OCI-LY1 (cell line): ENCODE data around the gene TMEM244.

ENCODE experiments used
- H2AFZ ChIP-seq: fragments of 200-600 bp; sonication (generic), shearing (Covaris generic); 2 replicates; pipeline ENCODE4 v1.6.0; 2014; ENCODE audit warnings: antibody characterized with exemption, mild to moderate bottlenecking, low read length
- H3F3A ChIP-seq: fragments of 200-600 bp; sonication (generic), shearing (Covaris generic); 2 replicates; pipeline ENCODE4 v1.6.0; 2014; ENCODE audit warnings: mild to moderate bottlenecking, antibody characterized with exemption, low read length, moderate library complexity; ENCODE audit not compliant: insufficient read depth
- H3K27ac ChIP-seq: fragments of 200-600 bp; sonication (generic); 2 replicates; pipeline ENCODE4 v1.5.1; 2014; ENCODE audit warnings: low read length, mixed run types, mild to moderate bottlenecking, low read depth; ENCODE audit not compliant: poor library complexity, severe bottlenecking
- H3K27me3 ChIP-seq: fragments of 200-600 bp; sonication (generic); 2 replicates; pipeline ENCODE4 v1.6.0; 2014; ENCODE audit warnings: antibody characterized with exemption, mild to moderate bottlenecking, low read length, moderate library complexity; ENCODE audit not compliant: insufficient read depth
- H3K36me3 ChIP-seq: fragments of 200-600 bp; sonication (generic); 2 replicates; pipeline ENCODE4 v1.6.1; 2014; ENCODE audit warnings: mild to moderate bottlenecking, antibody characterized with exemption, low read length, moderate library complexity, mixed read lengths; ENCODE audit not compliant: insufficient read depth
- H3K4me1 ChIP-seq: fragments of 200-600 bp; sonication (generic); 2 replicates; pipeline ENCODE4 v1.5.1; 2014; ENCODE audit warnings: mild to moderate bottlenecking, low read length, moderate library complexity; ENCODE audit not compliant: insufficient read depth, severe bottlenecking
- H3K4me2 ChIP-seq: fragments of 200-600 bp; sonication (generic), shearing (Covaris generic); 2 replicates; pipeline ENCODE4 v1.6.1; 2014; ENCODE audit warnings: low read length
- H3K4me3 ChIP-seq: fragments of 200-600 bp; sonication (generic); 2 replicates; pipeline ENCODE4 v1.5.1; 2014; ENCODE audit warnings: low read length, low read depth, mild to moderate bottlenecking, mixed read lengths; ENCODE audit not compliant: poor library complexity, severe bottlenecking
- H3K79me2 ChIP-seq: fragments of 200-600 bp; shearing (Covaris generic); 2 replicates; pipeline ENCODE4 v1.6.1; 2016; ENCODE audit warnings: mixed run types, low read length, mixed read lengths; ENCODE audit not compliant: insufficient read depth
- H3K9ac ChIP-seq: fragments of 200-600 bp; sonication (generic), shearing (Covaris generic); 2 replicates; pipeline ENCODE4 v1.6.1; 2014; ENCODE audit warnings: mild to moderate bottlenecking, low read length, mixed read lengths
- H3K9me2 ChIP-seq: fragments of 200-600 bp; sonication (generic), shearing (Covaris generic); 2 replicates; pipeline ENCODE4 v1.6.1; 2014; ENCODE audit warnings: low read depth, mild to moderate bottlenecking, low read length, mixed read lengths
- H3K9me3 ChIP-seq: fragments of 200-600 bp; shearing (Covaris generic); 2 replicates; pipeline ENCODE4 v1.6.1; 2014; ENCODE audit warnings: low read length, mixed read lengths
- H4K20me1 ChIP-seq: fragments of 200-600 bp; sonication (generic), shearing (Covaris generic); 2 replicates; pipeline ENCODE4 v1.6.0; 2016; ENCODE audit warnings: mild to moderate bottlenecking, low read length; ENCODE audit not compliant: insufficient read depth
- CTCF ChIP-seq: fragments of 200-600 bp; sonication (generic), shearing (Covaris generic); IDR thresholded peaks from 2 replicates; pipeline ENCODE4 v1.5.1; 2017; ENCODE audit warnings: mild to moderate bottlenecking, antibody characterized with exemption, low read length, moderate library complexity, mixed read lengths
- EZH2 ChIP-seq: fragments of 200-600 bp; sonication (generic), shearing (Covaris generic); IDR thresholded peaks from 2 replicates; pipeline ENCODE4 v1.8.0; 2017; ENCODE audit warnings: borderline replicate concordance, mixed run types, mild to moderate bottlenecking, antibody characterized with exemption, low read length, moderate library complexity, mixed read lengths

The TMEM244 gene

GRCh38 chr6:129785047-129785755 is 75.9 kb downstream of the TMEM244 start:
- Histone ChIP-seq H3K4me3 (no peak overlapping the region), H3K27me3 (no peaks in the 10 kb centered on the region), H3K4me2 (no peak overlapping the region), H3K4me1 (no peaks in the 10 kb centered on the region), H3K36me3 (no peaks in the 10 kb centered on the region), H3K79me2 (no peaks in the 10 kb centered on the region), H3K27ac (no peak overlapping the region), H2AFZ (no peak overlapping the region), H3K9me2 (no peaks in the 10 kb centered on the region), H3K9me3 (no peaks in the 10 kb centered on the region; the same call in 1 of the 2 replicates), H3K9ac (no peak overlapping the region), H4K20me1 (no peaks in the 10 kb centered on the region), H3F3A (no peaks in the 10 kb centered on the region)
- TF ChIP-seq EZH2 = no peak
- TF ChIP-seq CTCF = no peak
